Erythroblast (primary cell): ENCODE results near the gene C1orf50.
"Not testable (repeated sequence)": the region's sequence is repeated elsewhere in the genome, so short reads cannot be mapped to it uniquely, and the experiment has no call there.

Experiments
- DNase-seq, 2 experiments: peaks; one replicate each; lab custom pipeline; 2025; lab: John Stamatoyannopoulos, UW
- GATA1 ChIP-seq: IDR thresholded peaks from 2 replicates; pipeline ENCODE4 v1.6.1; 2011; ENCODE audit warnings: low read depth, mild to moderate bottlenecking, control low read depth, low read length, moderate library complexity
- POLR2A ChIP-seq: IDR thresholded peaks from 2 replicates; pipeline ENCODE4 v1.6.1; 2011; ENCODE audit warnings: mild to moderate bottlenecking, low read length

Gene C1orf50

GRCh38 chr1:42784946-42785693 lies 18.1 kb downstream of the C1orf50 start, which contains the start of gene TMEM269:
TMEM269 (plus strand) TSS chr1:42784991; CDS start chr1:42789894, 4,903 bp downstream.
- DNase-seq: peak in 1 of 2 experiments; percentile 20
- TF ChIP-seq POLR2A: no peak
- no peak for TF ChIP-seq GATA1

- TF ChIP-seq GATA1: no peak
- no peak for TF ChIP-seq POLR2A
- no peak for DNase-seq
These were observed 19.0 kb downstream of the C1orf50 start for GRCh38 chr1:42786097-42786496.

- no peak for TF ChIP-seq GATA1
- TF ChIP-seq POLR2A: no peak
- DNase-seq: no peak
These were observed 21.0 kb downstream of the C1orf50 start for GRCh38 chr1:42788021-42788420.

DNA sequence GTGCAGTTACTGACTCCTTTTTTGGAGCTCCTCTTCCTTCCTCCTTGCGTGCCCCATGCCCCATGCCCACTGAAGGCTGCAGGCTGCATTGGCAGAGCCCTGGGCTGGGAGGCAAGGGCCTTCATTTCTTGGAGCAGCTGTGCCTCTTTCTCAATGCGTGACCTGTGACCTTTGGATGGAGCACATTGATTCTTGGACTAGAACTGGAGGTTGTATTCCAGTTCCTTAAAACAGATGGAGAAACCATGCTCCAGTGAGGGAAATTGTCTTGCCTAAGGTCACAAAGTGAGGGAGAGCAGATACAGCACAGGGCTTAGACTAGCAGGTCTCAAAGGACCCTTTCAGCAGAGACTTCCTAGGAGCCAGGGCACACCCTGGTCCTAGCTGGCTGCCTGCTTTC lies 26.8 kb downstream of the C1orf50 start:
- no peak for TF ChIP-seq POLR2A
- TF ChIP-seq GATA1: no peak
- no peak for DNase-seq

DNA sequence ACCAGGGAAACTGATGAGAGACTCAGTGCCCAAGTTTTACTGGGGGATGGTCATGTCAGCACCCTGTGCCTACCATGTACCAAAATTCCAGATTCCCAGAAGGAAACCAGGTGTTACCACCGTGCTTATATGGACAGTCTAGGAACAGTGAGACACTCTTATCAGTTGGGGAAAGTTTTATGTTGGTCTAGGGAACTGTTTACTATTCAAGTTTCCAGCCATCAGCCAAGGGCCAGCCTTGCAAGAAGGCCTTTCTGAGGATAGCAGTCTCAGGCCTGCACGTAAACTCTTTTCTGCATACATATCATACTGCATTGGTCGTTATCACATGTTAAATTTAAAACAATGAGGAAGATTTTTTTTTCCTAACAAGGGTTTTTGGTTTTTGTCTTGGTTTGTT lies 30.4 kb downstream of the C1orf50 start:
- TF ChIP-seq GATA1 (no peak), POLR2A (no peak)
- no peak for DNase-seq

- no peak for DNase-seq
- TF ChIP-seq POLR2A: no peak
- no peak for TF ChIP-seq GATA1
These were observed 30.9 kb downstream of the C1orf50 start for GRCh38 chr1:42797979-42798378.

DNA sequence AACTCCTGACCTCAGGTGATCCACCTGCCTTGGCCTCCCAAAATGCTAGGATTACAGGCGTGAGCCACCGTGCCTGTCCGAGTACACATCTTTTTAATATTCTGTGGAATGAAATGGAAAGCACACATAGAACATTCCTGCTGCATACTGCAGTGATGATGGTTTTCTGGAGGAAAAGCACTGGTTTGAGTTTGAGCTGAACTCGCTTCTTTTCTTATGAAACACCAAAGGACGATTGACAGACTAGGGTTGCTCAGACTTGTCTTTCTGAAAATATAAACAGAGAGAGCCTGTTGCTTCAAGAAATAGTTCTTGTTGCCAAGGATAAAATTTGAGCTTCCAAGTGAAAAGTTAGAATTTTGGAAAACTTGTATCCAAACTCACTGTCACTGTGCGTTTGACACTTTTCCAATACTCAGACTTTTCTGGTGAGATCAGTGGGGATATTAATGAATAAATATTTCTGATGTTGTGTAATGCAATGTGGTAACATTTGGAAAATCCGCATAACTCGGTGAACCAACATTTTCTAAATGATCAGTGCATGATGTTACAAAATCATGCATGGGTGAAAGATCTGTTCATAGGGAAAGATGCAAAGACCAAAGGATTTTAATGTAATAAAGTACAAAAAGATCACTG lies 34.9 kb downstream of the C1orf50 start:
- DNase-seq: no peak
- TF ChIP-seq GATA1: no peak
- TF ChIP-seq POLR2A: no peak

GRCh38 chr1:42806171-42806570 lies 39.1 kb downstream of the C1orf50 start:
- no peak for TF ChIP-seq POLR2A
- TF ChIP-seq GATA1: no peak
- no peak for DNase-seq

DNA sequence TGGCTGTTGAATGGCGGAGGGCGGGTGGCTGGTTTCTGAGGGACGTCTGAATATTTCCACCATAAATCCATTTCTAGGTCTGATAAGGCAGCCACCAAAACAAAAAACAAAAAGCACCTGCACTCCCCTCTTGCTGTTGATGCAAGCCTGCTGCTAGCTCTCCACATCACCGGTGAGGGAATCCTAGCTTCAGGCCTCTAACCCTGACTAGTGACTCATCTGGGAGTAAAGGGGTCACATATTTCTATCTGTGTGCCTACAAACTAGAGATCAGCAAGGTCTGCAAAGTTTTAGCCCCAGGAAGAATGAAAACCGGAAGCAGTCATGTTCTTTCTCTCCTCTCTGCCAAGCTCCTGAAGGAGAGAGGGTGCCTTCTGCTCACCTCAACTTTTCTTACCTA lies 39.5 kb downstream of the C1orf50 start:
- no peak for TF ChIP-seq GATA1
- no peak for TF ChIP-seq POLR2A
- no peak for DNase-seq

DNA sequence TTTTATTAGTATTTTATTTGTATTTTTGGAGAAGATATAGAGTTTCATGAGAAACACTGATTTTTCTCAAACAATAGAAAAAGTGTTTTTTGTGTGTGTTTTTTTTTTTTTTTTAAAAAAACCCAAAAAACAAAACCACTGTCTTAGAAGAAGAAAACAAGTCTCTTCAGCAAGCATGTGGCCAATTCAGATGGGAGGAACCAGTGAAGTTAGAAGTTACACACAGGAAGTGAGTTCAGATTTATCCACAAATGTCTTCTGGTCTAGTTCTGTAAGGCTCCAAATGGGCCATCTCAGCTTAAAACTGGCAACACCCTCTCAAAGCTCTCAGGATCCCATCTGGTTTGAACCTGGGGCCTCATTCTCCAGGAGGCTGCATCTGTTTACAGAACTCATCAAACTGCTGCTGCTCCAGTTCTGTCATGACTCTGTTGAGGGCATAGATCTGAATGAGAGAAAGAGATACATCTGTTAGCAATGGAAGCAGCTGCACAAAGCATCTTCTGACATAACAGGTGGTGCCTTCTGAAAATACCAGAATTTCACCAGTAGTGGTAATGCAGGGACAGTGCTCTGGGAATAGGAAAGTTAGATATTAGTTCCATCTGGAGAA lies 40.1 kb downstream of the C1orf50 start:
- TF ChIP-seq POLR2A (no peak), GATA1 (no peak)
- DNase-seq: no peak

GRCh38 chr1:42814815-42815214 lies 47.8 kb downstream of the C1orf50 start:
- not testable (repeated sequence) for DNase-seq

GRCh38 chr1:42815941-42816584 lies 49.0 kb downstream of the C1orf50 start:
- peak; percentile 42 to 55 for DNase-seq
- TF ChIP-seq POLR2A (no peak), GATA1 (no peak)

GRCh38 chr1:42816585-42817439 lies 49.8 kb downstream of the C1orf50 start, which contains the start of the genes ERMAP and SVBP:
ERMAP (plus strand) TSS chr1:42817122; CDS start chr1:42830449, 13,327 bp downstream.
SVBP (minus strand) TSS chr1:42817397; CDS start chr1:42816544, 853 bp downstream.
- DNase-seq: peak; percentile 91 to 97
- TF ChIP-seq GATA1: no peak
- peak; percentile 56 for TF ChIP-seq POLR2A
